Measurements from ENCODE around the gene STK33.

- TF ChIP-seq POLR2A (IDR thresholded peaks at IDR 0.05; ENCODE audit: low read depth, low read length) (no peak), POLR2AphosphoS5 (IDR thresholded peaks at IDR 0.05; ENCODE audit: low read depth, low read length) (no peak), TAF1 (IDR thresholded peaks at IDR 0.05; ENCODE audit: low read depth, low read length) (no peak), SPI1 (IDR thresholded peaks at IDR 0.05; ENCODE audit: low read depth, low read length) (no peak), POU2F2 (IDR thresholded peaks at IDR 0.05; ENCODE audit: low read depth, low read length) (no peak)
Observed at GRCh38 chr11:8368772-8369171, 225.3 kb downstream of the STK33 start.

Measured in GM12891 (cell line).